K562 (cell line): ENCODE measurements around the gene TCF12. TPM values are rescaled to one million over a fixed set of nuclear protein-coding genes. Genes with fewer than 3 reads are reported as not detected.

Experiments
- ATAC-seq: fragments of 200-7000 bp; cut with Tn5 transposase; 3 replicates; pipeline ENCODE4 v1.9.1; 2020; ENCODE audit warnings: moderate library complexity
- BruUV-seq: library from RNA; stranded (reverse); fragments of 400-500 nt; replicated peaks from 2 replicates; lab custom pipeline; 2021; lab: Mats Ljungman, UMichigan
- CTCF ChIA-PET: fragments of 300-600 bp; formaldehyde crosslinking; extraction: SDS; loops from one replicate; lab custom pipeline; 2021; ENCODE audit warnings: low intra/inter-chr PET ratio; lab: Yijun Ruan, JAX
- POLR2A ChIA-PET: fragments of 300-600, 350-650 bp; sonication (Branson Sonifier 250); formaldehyde crosslinking; extraction: SDS; loops from one replicate; lab custom pipeline; 2021; ENCODE audit warnings: antibody characterized with exemption, inconsistent platforms; lab: Yijun Ruan, JAX
- DNase-seq, 4 experiments: peaks; one replicate each; pipeline versions ENCODE4 v3.0.0 to v3.0.0-alpha.2; 2011 to 2018; ENCODE audit warnings: low spot score in 3 of 4, mixed read lengths in 3 of 4; ENCODE audit errors: extremely low read depth in 1 of 4
- FAIRE-seq: peaks from 2 replicates; lab custom pipeline; 2011; peaks lifted over from hg19 to GRCh38; lab: Jason Lieb, UNC
- H2AFZ ChIP-seq: 2 replicates; pipeline ENCODE4 v1.6.0; 2011; ENCODE audit warnings: low read depth, low read length, control low read depth, inconsistent platforms
- H3K27ac ChIP-seq: fragments of 200-600 bp; 3 replicates; pipeline ENCODE4 v1.8.0; 2011; ENCODE audit warnings: low read depth, mild to moderate bottlenecking, control low read depth, inconsistent platforms, low read length, moderate library complexity, mixed read lengths; ENCODE audit errors: extremely low read depth
- H3K27me3 ChIP-seq, 2 experiments: fragments of 300-600 bp in 1 of 2; 2 replicates in 1 of 2; 3 replicates in 1 of 2; pipeline versions ENCODE4 v1.6.0 to v1.8.0; 2011; ENCODE audit warnings: inconsistent platforms in 2 of 2, low read length in 2 of 2, mild to moderate bottlenecking in 1 of 2, mixed read lengths in 1 of 2, moderate library complexity in 1 of 2; ENCODE audit not compliant: control insufficient read depth in 2 of 2, insufficient read depth in 2 of 2
- H3K36me3 ChIP-seq: fragments of 300-600 bp; 3 replicates; pipeline ENCODE4 v1.8.0; 2011; ENCODE audit warnings: mild to moderate bottlenecking, low read length, inconsistent platforms; ENCODE audit not compliant: control insufficient read depth, insufficient read depth
- H3K4me1 ChIP-seq, 2 experiments: fragments of 200-600 bp in 1 of 2; replicated peaks in 1 of 2; 2 replicates in 1 of 2; 3 replicates in 1 of 2; pipeline versions ENCODE4 v1.5.1 to v1.8.0; 2011; ENCODE audit warnings: inconsistent platforms in 2 of 2, low read length in 2 of 2, mild to moderate bottlenecking in 1 of 2, mixed read lengths in 1 of 2, moderate library complexity in 1 of 2; ENCODE audit not compliant: control insufficient read depth in 2 of 2, insufficient read depth in 2 of 2
- H3K4me2 ChIP-seq: 2 replicates; pipeline ENCODE4 v1.6.1; 2011; ENCODE audit warnings: low read length, control low read depth, inconsistent platforms, mixed read lengths; ENCODE audit not compliant: insufficient read depth
- H3K4me3 ChIP-seq: fragments of 200-600 bp; sonication (generic), shearing (Covaris generic); 2 replicates; pipeline ENCODE4 v1.5.1; 2016; ENCODE audit warnings: control low read depth, inconsistent platforms
- H3K79me2 ChIP-seq: fragments of 200-600 bp; 3 replicates; pipeline ENCODE4 v1.8.0; 2011; ENCODE audit warnings: low read length, inconsistent platforms; ENCODE audit not compliant: control insufficient read depth, insufficient read depth
- H3K9ac ChIP-seq, 2 experiments: 2 replicates each; pipeline versions ENCODE4 v1.6.0 to v1.6.1; 2011; ENCODE audit warnings: low read depth in 2 of 2, low read length in 2 of 2, control low read depth in 1 of 2, inconsistent platforms in 1 of 2, mild to moderate bottlenecking in 1 of 2, mixed read lengths in 1 of 2; ENCODE audit not compliant: insufficient read depth in 1 of 2
- H3K9me1 ChIP-seq: one replicate; pipeline ENCODE4 v1.6.0; 2011; ENCODE audit warnings: inconsistent platforms, mild to moderate bottlenecking, low read length, moderate library complexity; ENCODE audit not compliant: control insufficient read depth, insufficient read depth
- H3K9me3 ChIP-seq: replicated peaks from 2 replicates; pipeline ENCODE4 v1.5.1; 2011; ENCODE audit warnings: low read depth, low read length, inconsistent platforms; ENCODE audit not compliant: control insufficient read depth, insufficient read depth
- H4K20me1 ChIP-seq: replicated peaks from 2 replicates; pipeline ENCODE4 v1.6.1; 2011; ENCODE audit warnings: low read length, inconsistent platforms, mixed read lengths; ENCODE audit not compliant: control insufficient read depth, insufficient read depth
- GATA2 ChIP-seq: sonication (generic); formaldehyde crosslinking; IDR thresholded peaks from 2 replicates; pipeline ENCODE4 v1.4.0; 2020; ENCODE audit warnings: mild to moderate bottlenecking, missing genetic modification reagents
- MCM5 ChIP-seq: fragments of 450-650 bp; IDR thresholded peaks from 2 replicates; pipeline ENCODE4 v1.6.1; 2016; ENCODE audit warnings: low read depth
- NFE2L1 ChIP-seq: fragments of 450-650 bp; IDR thresholded peaks from 2 replicates; pipeline ENCODE4 v1.6.1; 2016; ENCODE audit warnings: missing genetic modification characterization, low read depth, mild to moderate bottlenecking, missing compliant biosample characterization, moderate library complexity, borderline replicate concordance
- PHF21A ChIP-seq: fragments of 450-650 bp; IDR thresholded peaks from 2 replicates; pipeline ENCODE4 v1.6.1; 2017; ENCODE audit warnings: low read depth, borderline replicate concordance
- PTTG1 ChIP-seq: fragments of 450-650 bp; IDR thresholded peaks from 2 replicates; pipeline ENCODE4 v1.6.1; 2016; ENCODE audit warnings: low read depth, mild to moderate bottlenecking, missing genetic modification characterization, missing compliant biosample characterization
- RAD21 ChIP-seq, 2 experiments: fragments of 250-450 bp in 1 of 2; fragments of 450-650 bp in 1 of 2; sonication (Bioruptor Pico) in 1 of 2; formaldehyde crosslinking in 1 of 2; IDR thresholded peaks in 1 of 2; conservative IDR thresholded peaks in 1 of 2; 2 replicates each; pipeline versions ENCODE4 v1.4.0 to v1.8.0; 2020 to 2022; ENCODE audit warnings: mild to moderate bottlenecking in 2 of 2, moderate library complexity in 1 of 2
- XRCC5 ChIP-seq: fragments of 200-400 bp; formaldehyde crosslinking; IDR thresholded peaks from 2 replicates; pipeline ENCODE4 v1.6.1; 2017; ENCODE audit warnings: low read depth, mild to moderate bottlenecking, low read length
- ZBTB11 ChIP-seq, 3 experiments: fragments of 200-800 bp in 1 of 3; fragments of 250-450 bp in 1 of 3; fragments of 450-650 bp in 1 of 3; sonication (Bioruptor Pico) in 1 of 3; sonication (Bioruptor generic) in 1 of 3; formaldehyde crosslinking in 1 of 3; IDR thresholded peaks; 2 replicates each; pipeline versions ENCODE4 v1.6.1 to v1.8.0; 2016 to 2022; ENCODE audit warnings: mild to moderate bottlenecking in 2 of 3, missing genetic modification characterization in 2 of 3, missing compliant biosample characterization in 1 of 3, moderate library complexity in 1 of 3
- ZNF212 ChIP-seq: fragments of 450-650 bp; formaldehyde crosslinking; IDR thresholded peaks from 2 replicates; pipeline ENCODE4 v1.4.0; 2020; ENCODE audit warnings: mild to moderate bottlenecking
- ZNF217 ChIP-seq: sonication (generic); formaldehyde crosslinking; IDR thresholded peaks from 2 replicates; pipeline ENCODE4 v1.8.0; 2022; ENCODE audit warnings: mild to moderate bottlenecking, missing genetic modification reagents
- ZSCAN32 ChIP-seq: fragments of 450-650 bp; formaldehyde crosslinking; IDR thresholded peaks from 2 replicates; pipeline ENCODE4 v1.4.0; 2020; ENCODE audit warnings: mild to moderate bottlenecking, moderate library complexity
- WGBS: fragments of 100-300 bp; shearing (Covaris generic); methylation state at CpG from one replicate; pipeline ENCODE4 v1.1.6; 2016; ENCODE audit warnings: low coverage, mixed read lengths; ENCODE audit not compliant: insufficient coverage; ENCODE audit errors: missing lambda C conversion rate; 5-methylcytosine and 5-hydroxymethylcytosine counted together
- in situ Hi-C: fragments of 300-500 bp; cut with MboI; formaldehyde crosslinking; loops from 4 replicates; pipeline ENCODE4 v1.15.0; 2018; ENCODE audit warnings: inconsistent platforms, mixed read lengths
- intact Hi-C: fragments of 100-400 bp; cut with micrococcal nuclease; formaldehyde crosslinking; loops from 2 replicates; pipeline ENCODE4 v1.14.2; 2022
- polyA plus RNA-seq, 8 experiments: library from polyadenylated mRNA; depleted of rRNA in 4 of 8; stranded (reverse) in 5 of 8; unstranded in 3 of 8; fragments of >200 nt; fragmentation: Nextera tagmentation in 2 of 8; fragmentation: Illumina TruSeq in 1 of 8; extraction: Ambion mirVana in 2 of 8; extraction: Trizol in 1 of 8; gene quantifications; 2 replicates each; pipeline versions ENCODE4 v1.2.1 to v1.2.3, GENCODE V29; 2011 to 2014; ENCODE audit warnings: inconsistent platforms in 1 of 8, missing spikeins in 1 of 8
- total RNA-seq, 7 experiments: library from RNA; depleted of rRNA in 6 of 7; stranded (reverse); fragments of >200 nt in 6 of 7; fragmentation: Illumina TruSeq in 2 of 7; extraction: Trizol in 2 of 7; gene quantifications; 2 replicates each; pipeline versions ENCODE4 v1.2.1 to v1.2.3, GENCODE V29; 2011 to 2021; ENCODE audit warnings: low replicate concordance in 1 of 7

The TCF12 gene
- total and polyA plus RNA-seq, 9 of the 15 experiments (the other 6 are each of a cell fraction or from before 2014, with no cell fraction given), result 10.5 to 132 (median 52.9) TPM

GRCh38 chr15:57302640-57303257 is 384.3 kb downstream of the TCF12 start:
- DNase-seq (no peak), ATAC-seq (no peak), FAIRE-seq (no peak)
- Histone ChIP-seq H3K4me2 (no peak overlapping the region), H3K79me2 (no peaks in the 10 kb centered on the region), H3K9ac (peak overlapping the region in 1 of 2 experiments; percentile 4; a peak in 1 of 4 replicates), H3K9me3 (no peaks in the 10 kb centered on the region), H3K9me1 (no peaks in the 10 kb centered on the region), H4K20me1 (no peaks in the 10 kb centered on the region), H3K4me1 (peaks cover 6 to 20% of the 10 kb centered on the region in 2 experiments; a peak in 4 of 5 replicates), H3K27ac (no peak overlapping the region), H3K4me3 (no peak overlapping the region), H3K36me3 (no peaks in the 10 kb centered on the region), H3K27me3 (no peaks in the 10 kb centered on the region), H2AFZ (no peak overlapping the region)
- intact Hi-C loops (no loop called here), in situ Hi-C loops (loop anchor here (10.0 to 25.0 kb wide), 2 partner anchors 388 to 815 kb away; partner anchors contain the start of gene TCF12)
- ChIA-PET CTCF (no interaction called here), POLR2A (no interaction called here)
- TF ChIP-seq MCM5, result no peak
- 0 out of 4 replicates have a peak, but pooled peaks of 1 of the 2 experiments have one; percentile 13 for TF ChIP-seq RAD21 (CRISPR knock-in tag; conservative IDR thresholded peaks at IDR 0.05 in 1 of 2, IDR thresholded peaks at IDR 0.05 in 1 of 2)
- WGBS, result 55% methylated on average over 9 of the region's 9 CpGs
- no TSS peak for BruUV-seq

- Histone ChIP-seq H3K4me2 (no peak overlapping the region), H3K27me3 (no peaks in the 10 kb centered on the region), H3K9me1 (no peaks in the 10 kb centered on the region), H3K4me3 (no peak overlapping the region), H3K9ac (no peak overlapping the region), H3K27ac (no peak overlapping the region), H3K79me2 (no peaks in the 10 kb centered on the region), H3K36me3 (no peaks in the 10 kb centered on the region), H4K20me1 (no peaks in the 10 kb centered on the region), H3K4me1 (peaks cover 6 to 15% of the 10 kb centered on the region in 2 experiments; a peak in 4 of 5 replicates), H2AFZ (no peak overlapping the region), H3K9me3 (no peaks in the 10 kb centered on the region)
- intact Hi-C loops (loop anchor here (5.0 kb wide), 1 partner anchor 288 kb away; no protein-coding TSS in a partner anchor), in situ Hi-C loops (loop anchor here (10.0 to 25.0 kb wide), 2 partner anchors 390 to 818 kb away; partner anchors contain the start of gene TCF12)
- 75% methylated on average over 4 of the region's 4 CpGs for WGBS
- no TSS peak for BruUV-seq
- ChIA-PET POLR2A (interaction anchor here (0.8 kb wide), 1 partner anchor 10 kb away, joined by 3 read pairs; no protein-coding TSS in a partner anchor), CTCF (interaction anchor here (0.7 to 1.8 kb wide), 2 partner anchors 28 to 814 kb away, joined by 3 to 5 read pairs; no protein-coding TSS in a partner anchor)
- no peak for ATAC-seq
- FAIRE-seq, result no peak
- DNase-seq, result no peak
- TF ChIP-seq ZNF212 (CRISPR knock-in tag), result no peak
- TF ChIP-seq ZBTB11 (CRISPR knock-in tag; IDR thresholded peaks at IDR 0.05), result no peak
- TF ChIP-seq NFE2L1 (tag), result no peak
- TF ChIP-seq PTTG1 (tag), result no peak
- no peak for TF ChIP-seq PHF21A
- no peak for TF ChIP-seq GATA2 (CRISPR knock-in tag)
- no peak for TF ChIP-seq XRCC5
- TF ChIP-seq ZSCAN32 (CRISPR knock-in tag), result no peak
- no peak for TF ChIP-seq ZNF217 (CRISPR knock-in tag)
These were observed 386.6 kb downstream of the TCF12 start for GRCh38 chr15:57305009-57305408.
